ENCODE measurements around the gene ALDOB.

GRCh38 chr9:101465326-101465915, 29.8 kb upstream of the ALDOB start:
- peak in 3 of 6 experiments; percentile 14 to 23 (median 18) for TF ChIP-seq CTCF (IDR thresholded peaks at IDR 0.05)
- TF ChIP-seq POLR2A (IDR thresholded peaks at IDR 0.05): no peak
